ENCODE results near the gene KY. TPM values are rescaled to one million over a fixed set of nuclear protein-coding genes. Genes with fewer than 3 reads are reported as not detected.

The KY gene
- total RNA-seq, 1 donor from 2014 or later: not detected

- H3K27me3 Mint-ChIP-seq (ENCODE audit: low read depth): no peaks in the 10 kb centered on the region
- intact Hi-C loops (cut with micrococcal nuclease): no loop called here
- DNase-seq (ENCODE audit: low spot score): no peak
- no peaks in the 10 kb centered on the region for H3K9me3 Mint-ChIP-seq
- no peaks in the 10 kb centered on the region for H3K36me3 Mint-ChIP-seq (ENCODE audit: low read depth)
- H3K27ac Mint-ChIP-seq: no peak overlapping the region
- no peak overlapping the region for H3K4me3 Mint-ChIP-seq (ENCODE audit: low read depth)
- no peaks in the 10 kb centered on the region for H3K4me1 Mint-ChIP-seq (ENCODE audit: low read depth)
Measured at GRCh38 chr3:134617608-134618477, 33.0 kb downstream of the KY start.

- no peak overlapping the region for H3K4me3 Mint-ChIP-seq (ENCODE audit: low read depth)
- no peak overlapping the region for H3K27ac Mint-ChIP-seq
- intact Hi-C loops (cut with micrococcal nuclease): no loop called here
- H3K36me3 Mint-ChIP-seq (ENCODE audit: low read depth): no peaks in the 10 kb centered on the region
- H3K4me1 Mint-ChIP-seq (ENCODE audit: low read depth): no peaks in the 10 kb centered on the region
- no peak for DNase-seq (ENCODE audit: low spot score)
- no peaks in the 10 kb centered on the region for H3K27me3 Mint-ChIP-seq (ENCODE audit: low read depth)
- H3K9me3 Mint-ChIP-seq: no peaks in the 10 kb centered on the region
Measured at GRCh38 chr3:134615743-134616142, 35.1 kb downstream of the KY start.

GRCh38 chr3:134614955-134615354 lies 35.9 kb downstream of the KY start:
- no peaks in the 10 kb centered on the region for H3K4me1 Mint-ChIP-seq (ENCODE audit: low read depth)
- intact Hi-C loops (cut with micrococcal nuclease): no loop called here
- DNase-seq (ENCODE audit: low spot score): no peak
- H3K27me3 Mint-ChIP-seq (ENCODE audit: low read depth): no peaks in the 10 kb centered on the region
- no peak overlapping the region for H3K27ac Mint-ChIP-seq
- no peak overlapping the region for H3K4me3 Mint-ChIP-seq (ENCODE audit: low read depth)
- no peaks in the 10 kb centered on the region for H3K36me3 Mint-ChIP-seq (ENCODE audit: low read depth)
- H3K9me3 Mint-ChIP-seq: no peaks in the 10 kb centered on the region

DNA sequence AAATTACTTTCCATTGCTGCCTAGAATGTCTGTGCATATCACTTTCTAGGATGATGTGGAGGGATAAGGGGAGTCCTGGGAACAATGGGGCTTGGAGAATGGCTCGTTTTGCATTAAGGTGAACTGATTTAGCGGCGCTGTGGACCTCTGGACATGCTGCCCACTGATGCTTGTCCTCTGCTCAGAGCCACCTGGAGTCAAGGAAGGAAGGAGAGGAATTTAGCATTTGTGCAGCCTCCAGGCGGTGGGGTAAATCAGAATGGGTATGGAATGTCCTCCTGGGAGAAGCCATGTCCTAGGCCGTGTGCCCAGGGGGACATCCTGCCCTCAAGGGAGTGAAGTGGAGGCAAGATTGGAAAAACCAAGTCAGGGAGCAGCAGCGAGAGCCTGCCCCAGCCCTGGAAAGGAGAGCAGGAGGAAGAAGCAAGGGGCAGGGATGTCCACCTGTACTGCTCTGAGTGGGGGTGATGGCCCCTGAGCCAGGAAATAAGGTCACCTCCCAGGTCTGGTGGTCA lies 37.8 kb downstream of the KY start:
- Mint-ChIP-seq H3K9me3 (no peaks in the 10 kb centered on the region), H3K36me3 (ENCODE audit: low read depth) (no peaks in the 10 kb centered on the region), H3K27me3 (ENCODE audit: low read depth) (no peaks in the 10 kb centered on the region), H3K4me3 (ENCODE audit: low read depth) (no peak overlapping the region), H3K27ac (no peak overlapping the region), H3K4me1 (ENCODE audit: low read depth) (no peaks in the 10 kb centered on the region)
- no peak for DNase-seq (ENCODE audit: low spot score)
- intact Hi-C loops (cut with micrococcal nuclease): no loop called here

DNA sequence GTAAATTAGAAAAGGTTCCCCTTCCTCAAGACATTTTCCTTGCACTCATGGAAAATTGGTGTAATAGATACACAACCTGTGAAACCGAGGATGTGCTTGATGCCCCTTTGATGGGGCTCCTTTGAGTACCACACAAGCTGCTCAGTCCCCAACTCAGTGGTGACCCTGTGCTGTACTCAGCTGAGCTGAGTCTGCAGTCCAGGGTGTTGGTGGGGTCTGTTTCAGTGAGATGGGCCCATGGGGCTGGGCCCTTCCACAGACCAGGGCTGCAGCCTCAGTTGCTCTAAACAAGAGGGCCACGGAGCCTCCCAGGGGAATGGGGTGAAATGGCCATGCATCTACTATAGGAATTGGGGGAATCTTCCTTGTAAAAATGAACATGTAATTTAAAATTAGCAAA lies 39.3 kb downstream of the KY start:
- intact Hi-C loops (cut with micrococcal nuclease): no loop called here
- Mint-ChIP-seq H3K36me3 (ENCODE audit: low read depth) (no peaks in the 10 kb centered on the region), H3K27me3 (ENCODE audit: low read depth) (no peaks in the 10 kb centered on the region), H3K4me1 (ENCODE audit: low read depth) (no peaks in the 10 kb centered on the region), H3K27ac (no peak overlapping the region), H3K9me3 (no peaks in the 10 kb centered on the region), H3K4me3 (ENCODE audit: low read depth) (no peak overlapping the region)
- no peak for DNase-seq (ENCODE audit: low spot score)

DNA sequence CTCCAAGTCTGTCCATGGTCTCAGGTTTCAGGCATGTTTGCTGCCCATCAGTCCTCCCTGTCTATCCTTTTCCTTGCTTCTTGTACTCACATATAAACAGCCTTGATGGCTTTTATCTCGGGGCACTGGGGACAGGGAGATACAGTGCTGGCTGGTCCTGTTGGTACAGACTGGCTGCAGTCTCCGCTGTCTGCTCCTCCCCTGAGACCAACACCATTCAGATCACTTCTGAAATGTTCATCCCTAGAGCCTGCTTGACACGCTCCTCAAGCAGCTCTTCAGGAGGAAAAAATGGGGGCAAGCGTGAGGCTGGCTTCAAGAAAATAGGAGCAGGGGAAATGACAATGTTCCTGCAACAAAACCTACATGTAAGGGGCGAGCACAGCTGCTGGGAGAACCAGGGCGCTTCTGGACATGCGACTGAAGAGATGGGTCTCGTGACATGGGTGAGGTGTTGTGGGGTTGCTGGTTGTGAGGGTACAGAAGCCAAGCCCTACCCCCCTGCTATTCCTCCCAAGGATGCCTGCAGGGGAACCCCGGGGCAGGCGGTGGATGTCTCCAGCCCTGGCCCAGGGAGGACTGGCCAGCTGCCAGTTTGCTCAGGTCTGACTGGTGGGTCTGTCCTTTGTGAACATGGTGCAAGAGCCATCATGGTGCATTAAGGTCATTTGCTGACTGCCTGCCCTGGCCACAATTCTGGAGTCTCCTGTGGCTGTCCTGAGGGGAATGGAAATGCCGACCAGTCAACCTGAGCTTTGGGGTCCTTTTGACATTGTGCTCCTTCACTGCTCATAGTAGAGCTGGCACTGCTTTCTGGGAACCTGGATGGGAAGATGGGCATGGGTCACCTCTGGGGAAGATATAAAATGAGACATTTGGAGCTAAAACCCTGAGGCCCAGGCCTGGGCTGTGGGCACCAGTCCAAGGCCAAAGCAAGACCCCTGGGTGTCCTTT lies 40.1 kb downstream of the KY start:
- Mint-ChIP-seq H3K4me3 (ENCODE audit: low read depth) (no peak overlapping the region), H3K9me3 (no peaks in the 10 kb centered on the region), H3K27me3 (ENCODE audit: low read depth) (no peaks in the 10 kb centered on the region), H3K27ac (no peak overlapping the region), H3K4me1 (ENCODE audit: low read depth) (no peaks in the 10 kb centered on the region), H3K36me3 (ENCODE audit: low read depth) (no peaks in the 10 kb centered on the region)
- intact Hi-C loops (cut with micrococcal nuclease): no loop called here
- no peak for DNase-seq (ENCODE audit: low spot score)

- Mint-ChIP-seq H3K4me3 (ENCODE audit: low read depth) (no peak overlapping the region), H3K4me1 (ENCODE audit: low read depth) (no peaks in the 10 kb centered on the region), H3K9me3 (no peaks in the 10 kb centered on the region), H3K36me3 (ENCODE audit: low read depth) (no peaks in the 10 kb centered on the region), H3K27ac (no peak overlapping the region), H3K27me3 (ENCODE audit: low read depth) (no peaks in the 10 kb centered on the region)
- intact Hi-C loops (cut with micrococcal nuclease): no loop called here
- DNase-seq (ENCODE audit: low spot score): no peak
Measured at GRCh38 chr3:134609821-134610431, 40.9 kb downstream of the KY start.

DNA sequence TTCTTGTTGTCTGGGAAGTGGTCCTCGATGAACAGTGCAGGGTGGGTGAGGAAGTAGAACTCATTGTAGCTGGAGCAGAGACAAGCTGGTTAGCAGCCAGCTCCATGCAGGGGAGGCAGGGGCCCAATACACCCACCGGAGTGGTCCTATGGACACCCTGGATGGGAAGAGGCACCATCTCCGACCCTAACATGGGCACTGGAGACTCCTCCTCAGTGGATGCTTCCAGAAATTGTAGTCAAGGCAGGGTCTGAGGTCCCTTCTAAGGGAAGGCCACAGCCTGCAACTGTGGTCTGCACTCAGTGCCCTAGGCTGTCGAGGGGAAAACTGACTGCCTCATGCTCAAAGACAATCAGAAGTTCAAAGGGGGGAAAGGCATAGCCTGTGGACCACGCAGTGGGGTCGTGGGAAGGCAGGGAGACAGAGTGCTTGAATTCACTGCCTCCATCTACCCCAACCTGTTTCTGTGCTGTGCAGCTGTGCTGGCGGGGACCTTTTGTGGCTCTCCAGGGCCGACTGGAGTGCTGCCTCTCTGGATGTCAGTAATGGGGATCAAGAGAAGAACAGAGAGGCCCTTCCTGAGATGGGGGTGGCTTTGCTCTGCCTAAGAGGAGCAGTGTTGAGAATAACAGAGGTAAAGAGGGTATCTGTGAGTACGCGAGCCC lies 41.9 kb downstream of the KY start:
- H3K4me3 Mint-ChIP-seq (ENCODE audit: low read depth): no peak overlapping the region
- DNase-seq (ENCODE audit: low spot score): no peak
- intact Hi-C loops (cut with micrococcal nuclease): no loop called here
- H3K36me3 Mint-ChIP-seq (ENCODE audit: low read depth): no peaks in the 10 kb centered on the region
- no peaks in the 10 kb centered on the region for H3K4me1 Mint-ChIP-seq (ENCODE audit: low read depth)
- H3K27me3 Mint-ChIP-seq (ENCODE audit: low read depth): no peaks in the 10 kb centered on the region
- no peak overlapping the region for H3K27ac Mint-ChIP-seq
- no peaks in the 10 kb centered on the region for H3K9me3 Mint-ChIP-seq

DNA sequence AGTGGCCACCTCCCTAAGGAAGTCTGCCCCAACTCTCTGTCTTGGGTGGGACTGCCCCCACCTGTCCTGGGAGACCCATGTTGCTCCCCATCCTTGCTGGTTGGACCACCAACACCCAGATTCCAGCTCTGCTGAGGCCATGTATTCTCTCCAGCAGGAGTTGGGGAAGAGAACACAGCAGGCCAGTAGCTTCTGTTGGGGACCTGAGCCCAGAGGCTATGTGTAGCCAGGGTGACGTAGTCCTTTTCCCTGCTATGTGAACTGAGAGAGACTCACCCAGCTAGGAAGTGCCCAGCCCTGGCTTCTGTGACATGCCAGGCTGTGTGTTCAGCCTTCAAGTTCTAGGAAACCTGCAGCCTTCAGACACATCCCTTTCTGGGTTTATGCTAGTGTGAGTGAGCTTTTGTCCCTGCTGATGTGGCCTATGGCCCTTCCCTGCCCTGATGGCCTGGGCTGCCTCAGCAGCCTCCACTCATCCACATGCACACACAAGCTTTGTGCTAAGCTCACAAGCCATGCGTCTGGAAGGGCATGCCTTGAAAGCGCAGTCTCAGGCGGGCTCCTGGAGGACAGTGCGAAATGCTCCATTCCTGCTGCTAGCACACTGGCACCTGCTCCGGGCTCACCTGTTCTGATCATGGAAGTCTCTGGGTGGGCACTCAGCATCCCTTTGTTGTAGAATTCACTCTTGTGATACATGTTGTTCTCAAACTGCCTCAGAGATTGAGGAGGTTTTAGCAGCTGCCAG lies 42.6 kb downstream of the KY start:
- intact Hi-C loops (cut with micrococcal nuclease): no loop called here
- H3K27me3 Mint-ChIP-seq (ENCODE audit: low read depth): no peaks in the 10 kb centered on the region
- no peak for DNase-seq (ENCODE audit: low spot score)
- no peaks in the 10 kb centered on the region for H3K36me3 Mint-ChIP-seq (ENCODE audit: low read depth)
- H3K4me3 Mint-ChIP-seq (ENCODE audit: low read depth): no peak overlapping the region
- H3K4me1 Mint-ChIP-seq (ENCODE audit: low read depth): no peaks in the 10 kb centered on the region
- no peaks in the 10 kb centered on the region for H3K9me3 Mint-ChIP-seq
- no peak overlapping the region for H3K27ac Mint-ChIP-seq

- no peaks in the 10 kb centered on the region for H3K36me3 Mint-ChIP-seq (ENCODE audit: low read depth)
- no peak overlapping the region for H3K27ac Mint-ChIP-seq
- intact Hi-C loops (cut with micrococcal nuclease): no loop called here
Measured at GRCh38 chr3:134607054-134608022, 43.5 kb downstream of the KY start.

More at GRCh38 chr3:134607054-134608022, 43.5 kb downstream of the KY start:
- no peaks in the 10 kb centered on the region for H3K27me3 Mint-ChIP-seq (ENCODE audit: low read depth)
- H3K9me3 Mint-ChIP-seq: no peaks in the 10 kb centered on the region
- no peak overlapping the region for H3K4me3 Mint-ChIP-seq (ENCODE audit: low read depth)
- no peak for DNase-seq (ENCODE audit: low spot score)
- no peaks in the 10 kb centered on the region for H3K4me1 Mint-ChIP-seq (ENCODE audit: low read depth)
